ENCODE data around the gene NDRG4.

The NDRG4 gene

GRCh38 chr16:58498341-58499091, 1.4 kb upstream of the NDRG4 start:
- no peak for TF ChIP-seq CTCF (IDR thresholded peaks at IDR 0.05; ENCODE audit: extremely low read depth, insufficient read depth, missing control alignments)
- in situ Hi-C loops (cut with MboI; ENCODE audit: low pct_unique_long_range_greater_than_20kb, low sequenced_read_pairs, unreplicated experiment) = loop anchor here (10.0 kb wide), 1 partner anchor 154 kb away; no protein-coding TSS in a partner anchor
- no peak for DNase-seq (ENCODE audit: low spot score)

DNA sequence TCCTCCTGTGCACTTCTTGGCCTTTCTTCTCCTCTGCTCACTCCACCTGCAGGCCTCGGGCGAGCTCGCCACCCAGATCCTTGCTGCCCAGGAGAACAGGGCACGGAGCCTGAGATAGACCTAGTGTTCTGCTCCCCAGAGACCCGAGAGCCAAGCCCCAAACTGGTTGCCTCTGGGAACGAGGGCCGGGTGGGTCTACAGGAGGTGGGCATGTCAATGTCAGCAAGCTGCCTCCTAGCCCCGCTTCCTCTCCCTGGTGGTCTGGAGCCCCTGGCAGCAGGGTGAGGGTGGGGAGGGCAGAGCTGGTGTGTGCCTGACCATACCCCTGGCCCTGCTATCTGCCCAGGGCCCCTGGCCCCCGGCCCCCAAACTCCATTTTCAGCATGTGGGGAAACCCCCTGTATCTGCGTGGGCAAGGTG, 841 bp upstream of the NDRG4 start:
- in situ Hi-C loops (cut with MboI; ENCODE audit: low pct_unique_long_range_greater_than_20kb, low sequenced_read_pairs, unreplicated experiment) = loop anchor here (10.0 kb wide), 1 partner anchor 154 kb away; no protein-coding TSS in a partner anchor
- DNase-seq (ENCODE audit: low spot score) = no peak
- no peak for TF ChIP-seq CTCF (IDR thresholded peaks at IDR 0.05; ENCODE audit: extremely low read depth, insufficient read depth, missing control alignments)

- no peak for DNase-seq (ENCODE audit: low spot score)
- in situ Hi-C loops (cut with MboI; ENCODE audit: low pct_unique_long_range_greater_than_20kb, low sequenced_read_pairs, unreplicated experiment) = no loop called here
- no peak for TF ChIP-seq CTCF (IDR thresholded peaks at IDR 0.05; ENCODE audit: extremely low read depth, insufficient read depth, missing control alignments)
Observed at GRCh38 chr16:58500430-58501241, 693 bp downstream of the NDRG4 start.

DNA sequence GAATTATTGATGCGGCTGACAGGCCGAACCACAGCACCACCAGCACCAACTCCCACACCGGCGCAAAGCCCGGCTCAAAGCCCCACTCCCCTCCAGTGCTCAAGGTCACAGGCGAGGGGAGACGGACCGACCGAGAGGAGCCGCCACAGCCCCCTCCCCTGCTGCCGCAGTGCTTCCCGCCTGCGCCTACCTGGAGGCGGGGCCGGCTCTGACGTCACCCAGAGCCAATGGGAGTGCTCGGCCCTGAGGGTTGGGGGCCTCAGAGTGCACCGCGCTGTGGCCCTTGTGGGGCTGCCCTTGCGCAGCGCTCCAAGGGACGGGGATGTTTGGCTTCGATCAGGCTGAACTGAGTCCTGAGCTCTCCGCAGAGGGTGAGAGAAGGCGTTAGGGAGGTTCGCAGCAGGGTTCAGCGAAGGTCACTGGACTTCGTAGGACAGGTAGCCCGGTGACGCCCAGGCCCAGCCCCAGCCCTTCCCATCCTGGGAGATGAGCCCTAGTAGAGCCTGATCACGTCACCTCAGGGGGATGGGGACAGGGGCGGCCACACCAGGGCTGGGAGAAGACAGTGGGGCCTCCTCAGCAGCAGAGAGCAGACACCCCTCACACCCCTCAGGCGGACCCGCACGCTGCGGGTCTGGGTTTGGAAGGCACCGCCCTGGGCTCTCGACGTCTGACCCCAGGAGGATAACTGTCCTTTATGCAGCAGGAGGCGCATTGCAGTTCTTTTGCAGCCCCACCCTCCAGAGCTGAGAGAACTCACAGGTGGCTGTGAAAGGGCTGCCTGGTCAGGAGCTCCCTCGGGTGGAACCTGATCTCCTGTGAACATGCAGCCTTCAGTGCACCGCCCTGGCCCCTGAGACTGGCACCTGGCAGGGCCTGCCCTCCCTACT, 1.5 kb downstream of the NDRG4 start:
- TF ChIP-seq CTCF (IDR thresholded peaks at IDR 0.05; ENCODE audit: extremely low read depth, insufficient read depth, missing control alignments) = no peak
- peak; percentile 50 for DNase-seq (ENCODE audit: low spot score)
- in situ Hi-C loops (cut with MboI; ENCODE audit: low pct_unique_long_range_greater_than_20kb, low sequenced_read_pairs, unreplicated experiment) = no loop called here

DNA sequence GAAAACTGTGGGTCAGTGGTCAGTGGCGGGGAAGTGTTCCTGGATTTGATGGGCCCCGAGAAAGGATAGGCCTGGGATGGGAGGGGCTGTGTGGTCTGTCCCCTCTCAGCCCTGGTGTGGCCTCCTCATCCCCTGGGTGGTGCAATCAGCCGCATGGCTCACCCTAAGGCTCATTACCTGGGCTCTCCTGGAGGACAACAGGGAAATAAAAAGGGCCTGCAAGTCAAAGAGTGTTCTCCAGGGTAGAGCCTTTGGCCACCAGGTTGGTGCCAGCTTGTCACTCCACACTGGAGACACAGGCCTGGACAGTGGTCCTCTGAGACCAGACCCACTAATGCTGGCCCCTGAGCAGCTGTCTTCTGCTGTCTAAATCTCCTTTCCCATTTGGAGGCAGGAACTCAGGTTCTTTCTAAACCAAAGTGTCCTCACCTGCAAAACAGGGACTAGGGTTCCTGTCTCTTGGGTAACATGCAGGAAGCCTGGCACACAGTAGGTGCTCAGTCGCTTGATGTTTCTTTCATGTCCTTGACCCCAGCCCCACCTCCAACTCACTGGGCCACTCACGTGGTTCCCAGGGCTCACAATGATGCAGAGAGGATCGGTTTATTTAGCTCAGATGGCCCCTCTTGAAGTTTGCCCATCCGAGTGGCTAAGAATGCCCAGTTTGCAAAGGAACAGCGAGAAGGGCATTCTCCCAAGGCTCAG, 2.4 kb downstream of the NDRG4 start:
- in situ Hi-C loops (cut with MboI; ENCODE audit: low pct_unique_long_range_greater_than_20kb, low sequenced_read_pairs, unreplicated experiment) = no loop called here
- TF ChIP-seq CTCF (IDR thresholded peaks at IDR 0.05; ENCODE audit: extremely low read depth, insufficient read depth, missing control alignments) = no peak
- DNase-seq (ENCODE audit: low spot score) = no peak

Measured in GM13977 (cell line).